Caco-2 (cell line): ENCODE data around the gene SERGEF. TPM values are rescaled to one million over a fixed set of nuclear protein-coding genes. Genes with fewer than 3 reads are reported as not detected.

ENCODE experiments used
- BruUV-seq: library from RNA; stranded (reverse); fragments of 400-500 nt; replicated peaks from 2 replicates; lab custom pipeline; 2021; lab: Mats Ljungman, UMichigan
- CTCF ChIA-PET: fragments of 300-600 bp; sonication (Branson Sonifier 250); formaldehyde crosslinking; loops from one replicate; lab custom pipeline; 2022; ENCODE audit warnings: antibody characterized with exemption; lab: Charles Lee
- POLR2A ChIA-PET: fragments of 300-600 bp; sonication (Branson Sonifier 250); formaldehyde crosslinking; loops from one replicate; lab custom pipeline; 2022; ENCODE audit warnings: antibody characterized with exemption; lab: Charles Lee
- DNase-seq, 2 experiments: peaks; one replicate each; pipeline versions ENCODE4 v3.0.0 to v3.0.0-alpha.2; 2020 to 2022
- H3K27me3 ChIP-seq: replicated peaks from 2 replicates; pipeline ENCODE4 v1.6.0; 2011; ENCODE audit warnings: low read length; ENCODE audit not compliant: control insufficient read depth, insufficient read depth
- H3K36me3 ChIP-seq: 2 replicates; pipeline ENCODE4 v1.5.1; 2011; ENCODE audit warnings: low read length; ENCODE audit not compliant: control insufficient read depth, insufficient read depth
- H3K4me1 ChIP-seq: fragments of 250-450 bp; sonication (Bioruptor Pico); 2 replicates; pipeline ENCODE4 v1.5.1; 2020; ENCODE audit warnings: mild to moderate bottlenecking
- H3K4me3 ChIP-seq: 2 replicates; pipeline ENCODE4 v1.5.1; 2011; ENCODE audit warnings: low read depth, mild to moderate bottlenecking, control low read depth, low read length
- H3K9me3 ChIP-seq: fragments of 250-450 bp; sonication (Bioruptor Pico); 2 replicates; pipeline ENCODE4 v1.5.1; 2020; ENCODE audit warnings: mild to moderate bottlenecking, moderate library complexity
- H3K27ac Mint-ChIP-seq: one replicate; pipeline ENCODE4 v1.8.0; 2022; ENCODE audit warnings: mixed read lengths; ENCODE audit not compliant: unreplicated experiment
- H3K27me3 Mint-ChIP-seq: one replicate; pipeline ENCODE4 v1.8.0; 2022; ENCODE audit warnings: mixed read lengths; ENCODE audit not compliant: insufficient read depth, unreplicated experiment
- H3K36me3 Mint-ChIP-seq: one replicate; pipeline ENCODE4 v1.8.0; 2022; ENCODE audit warnings: mild to moderate bottlenecking, mixed read lengths; ENCODE audit not compliant: insufficient read depth, unreplicated experiment
- H3K4me1 Mint-ChIP-seq: one replicate; pipeline ENCODE4 v1.8.0; 2022; ENCODE audit warnings: low read depth, mixed read lengths; ENCODE audit not compliant: unreplicated experiment
- H3K4me3 Mint-ChIP-seq: one replicate; pipeline ENCODE4 v1.8.0; 2022; ENCODE audit warnings: mild to moderate bottlenecking, moderate library complexity, mixed read lengths; ENCODE audit not compliant: unreplicated experiment
- H3K9me3 Mint-ChIP-seq: one replicate; pipeline ENCODE4 v1.8.0; 2022; ENCODE audit warnings: mixed read lengths; ENCODE audit not compliant: unreplicated experiment
- CTCF ChIP-seq, 2 experiments: fragments of 200-600 bp in 1 of 2; IDR thresholded peaks; 1 replicate in 1 of 2; 2 replicates in 1 of 2; pipeline versions ENCODE4 v1.5.1 to v1.8.0; 2011 to 2022; ENCODE audit warnings: antibody characterized with exemption in 1 of 2, control low read depth in 1 of 2, inconsistent platforms in 1 of 2, low read depth in 1 of 2, low read length in 1 of 2, mild to moderate bottlenecking in 1 of 2, moderate library complexity in 1 of 2; ENCODE audit not compliant: insufficient read depth in 1 of 2, severe bottlenecking in 1 of 2, unreplicated experiment in 1 of 2
- intact Hi-C: fragments of 100-400 bp; cut with micrococcal nuclease; formaldehyde crosslinking; loops from one replicate; pipeline ENCODE4 v1.10.0; 2022; ENCODE audit not compliant: unreplicated experiment
- total RNA-seq: library from RNA; stranded (reverse); gene quantifications from 2 replicates; pipeline ENCODE4 v1.2.3, GENCODE V29; 2022

The SERGEF gene
- total RNA-seq, 1 experiment from 2014 or later: 17.5 TPM

- Histone ChIP-seq H3K4me1 (no peaks in the 10 kb centered on the region), H3K27me3 (no peaks in the 10 kb centered on the region), H3K36me3 (no peaks in the 10 kb centered on the region), H3K9me3 (no peaks in the 10 kb centered on the region), H3K4me3 (no peak overlapping the region)
- POLR2A ChIA-PET: no interaction called here
- H3K4me1 Mint-ChIP-seq: no peaks in the 10 kb centered on the region
- CTCF ChIA-PET: no interaction called here
- H3K4me3 Mint-ChIP-seq: no peak overlapping the region
- DNase-seq: no peak
- BruUV-seq: no TSS peak
- intact Hi-C loops: no loop called here
- H3K36me3 Mint-ChIP-seq: no peaks in the 10 kb centered on the region
- H3K27ac Mint-ChIP-seq: no peak overlapping the region
- TF ChIP-seq CTCF (IDR thresholded peaks at IDR 0.05; ENCODE audit: insufficient read depth in 1 of 2, low read depth in 1 of 2, low read length in 1 of 2, severe bottlenecking in 1 of 2, unreplicated experiment in 1 of 2): no peak
- no peaks in the 10 kb centered on the region for H3K27me3 Mint-ChIP-seq
- H3K9me3 Mint-ChIP-seq: no peaks in the 10 kb centered on the region
Observed at GRCh38 chr11:17794981-17795380, 217.9 kb downstream of the SERGEF start.

DNA sequence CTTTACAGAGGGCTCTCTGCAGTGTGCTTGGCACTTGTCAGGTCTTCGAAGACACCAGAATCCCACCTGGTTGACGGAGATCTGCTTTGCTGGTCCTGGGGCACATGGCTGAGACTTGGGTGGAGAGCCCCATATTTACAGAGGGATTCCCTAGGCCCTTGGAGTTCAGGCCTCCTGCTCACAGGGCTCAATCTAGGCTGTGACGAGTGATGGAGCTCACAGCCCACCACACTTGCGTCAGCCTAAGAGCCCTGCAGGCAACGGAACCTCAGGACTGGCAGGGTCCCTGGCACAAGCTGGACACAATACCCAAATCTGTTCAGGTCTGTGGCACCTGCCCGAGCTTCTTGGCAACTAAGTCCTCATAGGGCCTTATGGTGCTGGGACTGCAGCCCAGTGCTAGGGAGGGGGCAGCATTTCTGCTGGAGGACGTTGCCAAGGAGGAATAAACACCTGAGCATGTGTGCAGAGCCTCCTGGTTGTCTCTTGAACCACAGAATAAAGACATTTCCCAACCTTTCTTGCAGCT, 219.1 kb downstream of the SERGEF start:
- DNase-seq: no peak
- Histone ChIP-seq H3K9me3 (no peaks in the 10 kb centered on the region), H3K4me3 (no peak overlapping the region), H3K4me1 (no peaks in the 10 kb centered on the region), H3K36me3 (no peaks in the 10 kb centered on the region), H3K27me3 (no peaks in the 10 kb centered on the region)
- intact Hi-C loops: no loop called here
- no peaks in the 10 kb centered on the region for H3K9me3 Mint-ChIP-seq
- ChIA-PET POLR2A (no interaction called here), CTCF (interaction anchor here (0.6 kb wide), 1 partner anchor 504 kb away, joined by 3 read pairs; no protein-coding TSS in a partner anchor)
- H3K4me3 Mint-ChIP-seq: no peak overlapping the region
- no peaks in the 10 kb centered on the region for H3K36me3 Mint-ChIP-seq
- H3K27ac Mint-ChIP-seq: no peak overlapping the region
- H3K27me3 Mint-ChIP-seq: no peaks in the 10 kb centered on the region
- BruUV-seq: no TSS peak
- no peak for TF ChIP-seq CTCF (IDR thresholded peaks at IDR 0.05; ENCODE audit: insufficient read depth in 1 of 2, low read depth in 1 of 2, low read length in 1 of 2, severe bottlenecking in 1 of 2, unreplicated experiment in 1 of 2)
- no peaks in the 10 kb centered on the region for H3K4me1 Mint-ChIP-seq

DNA sequence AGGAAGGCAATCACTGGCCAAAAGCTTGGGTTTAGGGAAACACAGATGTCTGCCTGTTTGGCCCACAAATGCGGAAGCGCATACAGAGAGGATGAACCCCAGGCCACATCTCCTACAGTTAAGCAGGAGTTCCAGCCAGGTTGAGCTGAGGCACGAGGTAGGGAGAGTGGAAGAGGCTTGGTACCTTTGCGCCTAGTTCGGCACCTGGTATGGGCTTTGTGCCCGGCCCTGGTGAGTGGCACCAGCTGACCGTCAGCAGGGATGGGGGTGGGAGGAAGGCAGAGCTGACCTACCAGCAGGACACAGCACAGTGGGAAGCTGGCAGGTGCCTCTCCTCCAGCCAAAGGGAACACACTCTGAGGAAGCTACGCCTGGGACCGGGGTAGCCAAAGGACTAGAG, 220.7 kb downstream of the SERGEF start:
- intact Hi-C loops: no loop called here
- Mint-ChIP-seq H3K27me3 (no peaks in the 10 kb centered on the region), H3K4me1 (no peaks in the 10 kb centered on the region), H3K27ac (no peak overlapping the region), H3K4me3 (no peak overlapping the region), H3K9me3 (no peaks in the 10 kb centered on the region), H3K36me3 (no peaks in the 10 kb centered on the region)
- no peak for TF ChIP-seq CTCF (IDR thresholded peaks at IDR 0.05; ENCODE audit: insufficient read depth in 1 of 2, low read depth in 1 of 2, low read length in 1 of 2, severe bottlenecking in 1 of 2, unreplicated experiment in 1 of 2)
- POLR2A ChIA-PET: no interaction called here
- Histone ChIP-seq H3K4me3 (no peak overlapping the region), H3K36me3 (no peaks in the 10 kb centered on the region), H3K4me1 (no peaks in the 10 kb centered on the region), H3K27me3 (no peaks in the 10 kb centered on the region), H3K9me3 (no peaks in the 10 kb centered on the region)
- no TSS peak for BruUV-seq
- DNase-seq: no peak
- CTCF ChIA-PET: no interaction called here
